ENCODE measurements around the gene MYO5B. TPM values are rescaled to one million over a fixed set of nuclear protein-coding genes. Genes with fewer than 3 reads are reported as not detected.
A peak's percentile ranks its signal among the peaks of the same experiment; 100 is the strongest.
"Not testable (repeated sequence)": the region's sequence is repeated elsewhere in the genome, so short reads cannot be mapped to it uniquely, and the experiment has no call there.

MYO5B gene
- polyA plus RNA-seq, 1 donor from 2014 or later = 1.2 TPM

GRCh38 chr18:49904871-49905555 is 289.9 kb downstream of the MYO5B start:
- Mint-ChIP-seq H3K4me3 (no peak overlapping the region), H3K9me3 (no peaks in the 10 kb centered on the region), H3K27ac (no peak overlapping the region), H3K4me1 (no peaks in the 10 kb centered on the region), H3K27me3 (peaks cover 1% of the 10 kb centered on the region), H3K36me3 (peaks cover 5% of the 10 kb centered on the region)

GRCh38 chr18:49901862-49902340 is 293.0 kb downstream of the MYO5B start:
- H3K27ac Mint-ChIP-seq = no peak overlapping the region
- H3K4me1 Mint-ChIP-seq = no peaks in the 10 kb centered on the region
- H3K36me3 Mint-ChIP-seq = peaks cover 2% of the 10 kb centered on the region
- no peaks in the 10 kb centered on the region for H3K9me3 Mint-ChIP-seq
- no peak overlapping the region for H3K4me3 Mint-ChIP-seq
- H3K27me3 Mint-ChIP-seq = no peaks in the 10 kb centered on the region

- Mint-ChIP-seq H3K9me3 (no peaks in the 10 kb centered on the region), H3K4me3 (no peak overlapping the region), H3K4me1 (no peaks in the 10 kb centered on the region), H3K27ac (no peak overlapping the region), H3K27me3 (no peaks in the 10 kb centered on the region), H3K36me3 (peaks cover 4% of the 10 kb centered on the region)
These were observed 295.2 kb downstream of the MYO5B start for GRCh38 chr18:49899657-49900330.

GRCh38 chr18:49898421-49898820 is 296.5 kb downstream of the MYO5B start:
- Mint-ChIP-seq H3K27ac (no peak overlapping the region), H3K36me3 (peaks cover 3% of the 10 kb centered on the region), H3K4me1 (no peaks in the 10 kb centered on the region), H3K4me3 (no peak overlapping the region), H3K9me3 (no peaks in the 10 kb centered on the region), H3K27me3 (no peaks in the 10 kb centered on the region)

GRCh38 chr18:49894517-49895226 is 300.3 kb downstream of the MYO5B start:
- Mint-ChIP-seq H3K36me3 (peaks cover 1% of the 10 kb centered on the region), H3K4me1 (no peaks in the 10 kb centered on the region), H3K9me3 (no peaks in the 10 kb centered on the region), H3K27ac (no peak overlapping the region), H3K27me3 (peaks cover 3% of the 10 kb centered on the region), H3K4me3 (no peak overlapping the region)

GRCh38 chr18:49893036-49893435 is 301.9 kb downstream of the MYO5B start:
- no peak overlapping the region for H3K4me3 Mint-ChIP-seq
- H3K36me3 Mint-ChIP-seq = peaks cover 1% of the 10 kb centered on the region
- H3K4me1 Mint-ChIP-seq = no peaks in the 10 kb centered on the region
- H3K27me3 Mint-ChIP-seq = peaks cover 3% of the 10 kb centered on the region
- H3K27ac Mint-ChIP-seq = no peak overlapping the region
- H3K9me3 Mint-ChIP-seq = no peaks in the 10 kb centered on the region

- Mint-ChIP-seq H3K4me3 (no peak overlapping the region), H3K27me3 (peaks cover 3% of the 10 kb centered on the region), H3K27ac (no peak overlapping the region), H3K4me1 (no peaks in the 10 kb centered on the region), H3K9me3 (no peaks in the 10 kb centered on the region), H3K36me3 (peaks cover 1% of the 10 kb centered on the region)
These were observed 302.6 kb downstream of the MYO5B start for GRCh38 chr18:49892148-49892924.

GRCh38 chr18:49890041-49890440 is 304.9 kb downstream of the MYO5B start:
- Mint-ChIP-seq H3K4me1 (no peaks in the 10 kb centered on the region), H3K36me3 (peaks cover 1% of the 10 kb centered on the region), H3K27ac (no peak overlapping the region), H3K9me3 (no peaks in the 10 kb centered on the region), H3K4me3 (no peak overlapping the region), H3K27me3 (peaks cover 3% of the 10 kb centered on the region)

GRCh38 chr18:49889552-49889951 is 305.4 kb downstream of the MYO5B start:
- not testable (repeated sequence) for H3K27ac Mint-ChIP-seq, H3K36me3 Mint-ChIP-seq, H3K4me3 Mint-ChIP-seq, H3K27me3 Mint-ChIP-seq, H3K9me3 Mint-ChIP-seq, H3K4me1 Mint-ChIP-seq

GRCh38 chr18:49886891-49887764 is 307.8 kb downstream of the MYO5B start:
- Mint-ChIP-seq H3K4me3 (peak overlapping the region in 1 of 4 donors; percentile 8), H3K36me3 (no peaks in the 10 kb centered on the region), H3K4me1 (no peaks in the 10 kb centered on the region), H3K9me3 (no peaks in the 10 kb centered on the region), H3K27me3 (peaks cover 4% of the 10 kb centered on the region), H3K27ac (no peak overlapping the region)

- peaks cover 1% of the 10 kb centered on the region for H3K27me3 Mint-ChIP-seq
- H3K36me3 Mint-ChIP-seq = no peaks in the 10 kb centered on the region
- H3K4me1 Mint-ChIP-seq = no peaks in the 10 kb centered on the region
- H3K4me3 Mint-ChIP-seq = no peak overlapping the region
- no peak overlapping the region for H3K27ac Mint-ChIP-seq
- no peaks in the 10 kb centered on the region for H3K9me3 Mint-ChIP-seq
These were observed 310.0 kb downstream of the MYO5B start for GRCh38 chr18:49884959-49885358.

GRCh38 chr18:49884465-49884864 is 310.5 kb downstream of the MYO5B start:
- Mint-ChIP-seq H3K27ac (peak overlapping the region in 1 of 3 donors; percentile 43), H3K9me3 (no peaks in the 10 kb centered on the region), H3K4me3 (no peak overlapping the region), H3K4me1 (no peaks in the 10 kb centered on the region), H3K36me3 (no peaks in the 10 kb centered on the region), H3K27me3 (peaks cover 1% of the 10 kb centered on the region)

GRCh38 chr18:49880661-49881060 is 314.3 kb downstream of the MYO5B start:
- Mint-ChIP-seq H3K27me3 (peaks cover 2% of the 10 kb centered on the region), H3K36me3 (no peaks in the 10 kb centered on the region), H3K4me3 (no peak overlapping the region), H3K9me3 (no peaks in the 10 kb centered on the region), H3K27ac (no peak overlapping the region), H3K4me1 (no peaks in the 10 kb centered on the region)

GRCh38 chr18:49879271-49879580 is 315.7 kb downstream of the MYO5B start:
- H3K27ac Mint-ChIP-seq = peak overlapping the region in 1 of 3 donors; percentile 54
- no peaks in the 10 kb centered on the region for H3K36me3 Mint-ChIP-seq
- H3K4me3 Mint-ChIP-seq = no peak overlapping the region
- peaks cover 2% of the 10 kb centered on the region for H3K27me3 Mint-ChIP-seq
- H3K9me3 Mint-ChIP-seq = no peaks in the 10 kb centered on the region
- no peaks in the 10 kb centered on the region for H3K4me1 Mint-ChIP-seq

All from IgD-negative memory B cell (primary cell).